DLD1 (cell line): ENCODE data around the gene CTDNEP1.

Experiments used
- in situ Hi-C: cut with HindIII; loops from 2 replicates; pipeline ENCODE4 v1.10.0; 2017; ENCODE audit warnings: low sequenced_read_pairs

CTDNEP1 gene

GRCh38 chr17:7216242-7217112 is 35.1 kb downstream of the CTDNEP1 start:
- in situ Hi-C loops, result no loop called here

DNA sequence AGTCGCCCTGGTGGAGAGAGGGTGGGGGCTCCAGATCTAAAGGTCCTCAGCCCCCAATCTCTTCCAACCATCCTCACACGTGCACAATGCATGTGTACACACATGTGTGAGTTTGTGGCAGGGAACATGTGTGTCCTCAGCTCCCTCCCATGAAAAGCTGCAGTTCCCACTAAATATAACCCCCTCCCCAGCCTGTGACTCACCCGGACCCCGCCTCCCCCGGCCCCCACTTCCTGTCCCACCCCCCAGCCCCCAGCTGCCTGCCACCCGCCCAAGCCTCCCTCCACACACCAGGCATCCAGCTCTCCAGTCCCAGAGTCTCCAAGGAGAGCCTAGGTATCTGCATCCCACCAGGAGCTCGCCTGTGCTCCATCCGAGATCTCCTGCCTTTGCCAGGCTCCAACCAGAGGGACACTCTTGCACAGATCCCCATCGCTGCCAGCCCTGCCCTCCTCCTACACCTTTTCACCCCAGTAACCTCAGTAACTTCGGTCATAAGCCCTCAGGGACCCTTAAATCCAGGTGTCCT is 35.8 kb downstream of the CTDNEP1 start:
- in situ Hi-C loops, result no loop called here

DNA sequence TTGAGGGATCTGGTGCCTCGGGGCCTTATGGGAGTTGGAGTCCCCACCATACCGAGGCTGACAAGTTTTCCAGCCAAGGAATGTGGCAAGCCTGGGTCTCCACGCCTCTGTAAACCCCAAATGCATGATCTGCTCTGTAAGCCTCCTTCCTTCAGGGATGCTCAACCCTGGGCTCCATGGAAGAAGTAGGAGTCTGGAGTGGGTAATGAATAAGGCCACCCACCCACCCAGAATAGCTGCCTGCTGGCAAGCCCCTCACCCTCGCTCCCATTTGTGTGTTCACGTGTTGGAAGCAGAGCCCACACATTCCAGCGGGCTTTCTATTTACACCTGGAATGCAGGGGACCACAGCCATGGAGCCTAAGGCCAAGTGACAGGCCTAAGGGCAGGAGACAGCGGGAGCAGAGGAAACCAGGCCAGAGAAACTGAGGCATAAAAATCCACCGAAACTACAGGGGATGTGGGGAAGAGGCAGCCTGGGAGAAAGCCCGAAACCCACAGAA is 36.3 kb downstream of the CTDNEP1 start:
- in situ Hi-C loops, result no loop called here

- in situ Hi-C loops, result no loop called here
Measured at GRCh38 chr17:7214300-7215135, 37.0 kb downstream of the CTDNEP1 start.

- in situ Hi-C loops, result no loop called here
Measured at GRCh38 chr17:7213895-7214299, 37.6 kb downstream of the CTDNEP1 start.

GRCh38 chr17:7211491-7212273 is 39.9 kb downstream of the CTDNEP1 start:
- in situ Hi-C loops, result no loop called here

DNA sequence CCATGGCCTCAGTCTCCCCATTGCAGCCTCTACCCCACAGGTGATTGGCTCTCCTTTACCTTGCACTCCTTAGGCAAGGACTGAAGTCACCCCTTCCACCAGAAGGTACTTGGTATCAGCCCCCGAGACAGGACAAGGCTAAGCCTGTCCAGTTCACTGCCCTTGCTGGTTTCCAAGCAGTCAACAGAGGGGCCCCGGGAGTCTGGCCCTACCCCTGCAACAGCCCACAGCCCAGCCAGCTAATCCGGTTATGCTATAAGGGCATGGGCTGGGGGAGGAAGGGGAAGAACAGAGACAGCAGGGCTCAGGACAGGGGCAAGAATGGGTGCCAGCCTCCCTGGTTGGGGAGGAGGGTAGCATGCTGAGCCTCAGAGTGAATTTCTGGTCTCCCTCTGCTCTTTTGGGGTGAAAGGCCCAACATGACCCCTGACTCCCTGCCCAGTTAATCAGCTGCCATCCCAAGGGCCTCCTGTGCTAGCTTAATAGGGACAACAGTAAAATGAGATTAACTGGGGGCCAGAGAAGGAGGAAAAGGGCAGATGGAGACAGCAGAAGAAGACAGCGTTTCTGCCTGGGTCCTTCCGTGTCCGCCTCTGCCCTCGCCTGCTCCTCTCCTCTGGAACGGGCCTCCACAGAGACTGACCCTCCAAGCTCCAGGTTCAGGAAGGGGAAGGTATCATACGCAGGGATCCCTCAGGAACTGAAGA is 42.6 kb downstream of the CTDNEP1 start:
- in situ Hi-C loops, result no loop called here

GRCh38 chr17:7208027-7208571 is 43.4 kb downstream of the CTDNEP1 start:
- in situ Hi-C loops, result no loop called here

DNA sequence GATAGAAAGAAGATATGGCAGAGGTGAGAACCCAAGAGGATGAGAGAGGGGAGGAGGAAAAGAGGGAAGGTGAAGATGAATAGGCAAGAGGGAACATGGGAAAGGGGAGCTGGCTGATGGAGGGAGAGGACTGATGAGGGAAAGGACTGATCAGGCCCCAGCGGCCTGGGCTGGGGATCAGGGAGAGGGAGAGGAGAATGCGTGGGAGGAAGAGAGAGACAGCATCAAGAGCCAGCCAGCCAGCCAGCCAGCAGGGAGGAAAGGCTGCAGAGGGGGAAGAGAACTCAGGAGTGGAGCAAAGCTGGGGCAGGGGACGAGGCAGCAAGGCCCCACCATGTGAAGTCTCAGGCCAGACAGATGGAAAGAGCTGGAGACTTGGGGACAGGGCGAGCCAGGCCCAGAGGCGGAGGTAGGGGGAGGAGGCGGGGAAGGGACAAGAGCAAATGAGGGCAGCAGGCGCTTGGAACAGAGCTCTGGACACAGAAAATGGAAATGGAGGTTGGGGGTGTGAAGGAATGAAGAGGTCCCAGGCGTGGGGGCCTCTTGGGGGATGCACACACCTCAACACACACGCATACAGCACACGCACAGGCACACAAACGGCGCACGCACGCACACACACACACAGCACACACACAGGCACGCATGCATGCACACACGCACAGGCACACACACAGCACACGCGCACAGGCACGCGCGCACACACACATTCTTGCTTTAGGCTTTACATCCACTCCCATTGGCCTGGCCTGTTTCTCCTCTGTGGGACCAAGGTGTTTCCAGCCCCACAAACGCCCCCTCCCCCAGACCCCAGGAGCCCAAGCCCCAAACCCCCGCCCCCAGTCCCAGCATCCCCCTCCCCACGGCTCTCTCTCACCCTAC is 44.2 kb downstream of the CTDNEP1 start:
- in situ Hi-C loops, result no loop called here

GRCh38 chr17:7205561-7205960 is 46.0 kb downstream of the CTDNEP1 start:
- in situ Hi-C loops, result no loop called here

GRCh38 chr17:7204828-7205461 is 46.6 kb downstream of the CTDNEP1 start:
- in situ Hi-C loops, result no loop called here

DNA sequence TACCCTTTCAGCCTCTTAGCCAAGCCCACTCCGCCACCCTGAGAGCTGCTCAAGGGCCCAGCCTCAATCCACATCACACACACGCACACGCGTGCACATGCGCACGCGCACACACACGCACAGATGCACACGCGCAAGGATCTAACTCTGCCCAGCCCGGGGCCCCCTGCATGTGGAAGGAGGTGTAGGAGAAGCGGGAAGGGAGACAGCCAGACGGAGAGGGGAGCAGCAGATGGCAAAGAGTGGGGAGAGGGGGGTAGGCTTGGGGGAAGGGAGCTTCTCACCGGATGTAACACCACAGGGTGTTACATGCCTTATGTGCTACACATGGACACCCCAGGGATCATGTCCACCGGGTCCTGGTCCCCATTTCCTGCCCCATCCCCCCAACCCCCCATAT is 47.2 kb downstream of the CTDNEP1 start:
- in situ Hi-C loops, result no loop called here

- in situ Hi-C loops, result no loop called here
Measured at GRCh38 chr17:7203391-7203790, 48.1 kb downstream of the CTDNEP1 start.

GRCh38 chr17:7196651-7197401 is 54.7 kb downstream of the CTDNEP1 start:
- in situ Hi-C loops, result no loop called here

- in situ Hi-C loops, result no loop called here
Measured at GRCh38 chr17:7195971-7196370, 55.6 kb downstream of the CTDNEP1 start.
